Measurements from ENCODE around the gene SVOP.

SVOP gene

GRCh38 chr12:108935159-108935763, 85.6 kb downstream of the SVOP start:
- no peaks in the 10 kb centered on the region for H3K36me3 ChIP-seq
- no peak for TF ChIP-seq CTCF (IDR thresholded peaks at IDR 0.05; ENCODE audit: low read depth, low read length)
- H3K9me3 ChIP-seq: no peaks in the 10 kb centered on the region
- no peaks in the 10 kb centered on the region for H3K4me1 ChIP-seq
- no peak overlapping the region for H3K4me3 ChIP-seq (ENCODE audit: low read depth, low read length)
- no peaks in the 10 kb centered on the region for H3K27me3 ChIP-seq
- no peak for DNase-seq

- no peaks in the 10 kb centered on the region for H3K36me3 ChIP-seq
- H3K4me3 ChIP-seq (ENCODE audit: low read depth, low read length): no peak overlapping the region
- H3K27me3 ChIP-seq: no peaks in the 10 kb centered on the region
- no peak for DNase-seq
- no peaks in the 10 kb centered on the region for H3K4me1 ChIP-seq
- H3K9me3 ChIP-seq: no peaks in the 10 kb centered on the region
- no peak for TF ChIP-seq CTCF (IDR thresholded peaks at IDR 0.05; ENCODE audit: low read depth, low read length)
Measured at GRCh38 chr12:108933949-108934348, 86.9 kb downstream of the SVOP start.

DNA sequence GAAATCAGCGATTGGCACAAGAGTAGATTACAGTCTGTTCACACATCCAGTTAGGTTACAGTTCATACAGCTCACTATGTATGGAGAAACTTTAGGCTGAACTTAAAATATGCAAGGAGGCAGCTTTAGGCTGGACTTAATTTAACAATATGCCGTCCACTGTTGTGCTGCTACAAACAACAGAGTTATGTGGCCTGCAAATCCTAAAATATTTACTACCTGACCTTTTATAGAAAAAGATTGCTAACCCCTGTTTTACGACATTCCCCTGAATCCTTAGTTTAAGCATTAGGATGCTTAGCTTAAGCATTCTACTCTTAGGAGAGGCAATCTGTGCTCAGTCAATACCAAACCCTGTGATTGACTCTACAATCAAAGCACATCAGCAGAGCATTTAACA, 90.1 kb downstream of the SVOP start:
- TF ChIP-seq CTCF (IDR thresholded peaks at IDR 0.05; ENCODE audit: low read depth, low read length): no peak
- no peaks in the 10 kb centered on the region for H3K27me3 ChIP-seq

DNA sequence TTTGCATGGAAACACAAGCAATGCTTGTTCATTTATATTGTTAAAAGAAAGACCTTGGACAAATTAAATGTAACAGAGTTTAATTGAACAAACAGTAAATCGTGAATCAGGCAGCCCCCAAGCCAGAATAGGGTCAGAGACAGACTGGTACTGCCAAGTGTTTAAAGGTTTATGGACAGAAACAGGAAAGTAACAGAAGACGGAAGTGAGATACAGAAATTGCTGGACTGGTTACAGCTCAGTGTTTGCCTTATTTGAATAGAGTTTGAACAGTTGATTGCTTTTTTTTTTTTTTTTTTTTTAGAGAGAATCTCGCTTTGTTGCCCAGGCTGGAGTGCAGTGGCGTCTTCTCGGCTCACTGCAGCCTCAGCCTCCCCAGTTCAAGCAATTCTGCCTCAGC, 90.7 kb downstream of the SVOP start:
- TF ChIP-seq CTCF (IDR thresholded peaks at IDR 0.05; ENCODE audit: low read depth, low read length): no peak
- no peak for DNase-seq
- H3K4me1 ChIP-seq: no peaks in the 10 kb centered on the region
- no peak overlapping the region for H3K4me3 ChIP-seq (ENCODE audit: low read depth, low read length)
- H3K27me3 ChIP-seq: no peaks in the 10 kb centered on the region
- no peaks in the 10 kb centered on the region for H3K9me3 ChIP-seq
- no peaks in the 10 kb centered on the region for H3K36me3 ChIP-seq

More for the DNA sequence above, 90.1 kb downstream of the SVOP start:
- no peak for DNase-seq
- Histone ChIP-seq H3K4me1 (no peaks in the 10 kb centered on the region), H3K4me3 (ENCODE audit: low read depth, low read length) (no peak overlapping the region), H3K9me3 (no peaks in the 10 kb centered on the region), H3K36me3 (no peaks in the 10 kb centered on the region)

- no peak for DNase-seq
- H3K9me3 ChIP-seq: no peaks in the 10 kb centered on the region
- H3K27me3 ChIP-seq: no peaks in the 10 kb centered on the region
- no peaks in the 10 kb centered on the region for H3K4me1 ChIP-seq
- no peaks in the 10 kb centered on the region for H3K36me3 ChIP-seq
- no peak for TF ChIP-seq CTCF (IDR thresholded peaks at IDR 0.05; ENCODE audit: low read depth, low read length)
- H3K4me3 ChIP-seq (ENCODE audit: low read depth, low read length): no peak overlapping the region
Measured at GRCh38 chr12:108928695-108929094, 92.2 kb downstream of the SVOP start.

DNA sequence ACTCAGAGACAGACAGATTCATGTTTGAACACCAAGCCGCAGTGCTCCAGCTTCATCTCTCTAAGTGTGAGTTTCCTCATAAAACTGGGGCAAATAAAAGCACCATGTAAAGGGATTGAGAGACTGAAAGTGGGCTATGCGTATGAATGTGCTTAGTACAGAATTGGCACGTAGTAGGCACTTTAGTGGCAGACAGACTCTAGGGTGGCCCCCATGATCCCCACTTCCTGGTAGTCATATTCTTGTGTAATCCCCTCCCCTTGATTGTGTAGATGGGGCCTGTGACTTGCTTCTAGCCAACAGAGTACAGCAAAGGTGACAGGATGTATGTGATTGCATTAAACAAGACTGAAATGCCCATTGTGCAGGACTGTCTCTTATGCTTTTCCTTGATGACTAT, 98.0 kb downstream of the SVOP start:
- no peak for TF ChIP-seq CTCF (IDR thresholded peaks at IDR 0.05; ENCODE audit: low read depth, low read length)
- DNase-seq: no peak
- H3K27me3 ChIP-seq: no peaks in the 10 kb centered on the region

More for the DNA sequence above, 98.0 kb downstream of the SVOP start:
- Histone ChIP-seq H3K36me3 (no peaks in the 10 kb centered on the region), H3K4me1 (no peaks in the 10 kb centered on the region), H3K9me3 (no peaks in the 10 kb centered on the region), H3K4me3 (ENCODE audit: low read depth, low read length) (no peak overlapping the region)
